ENCODE measurements around the gene ARAF.

The ARAF gene

GRCh38 chrX:47574547-47575301, 13.7 kb downstream of the ARAF start:
- ATAC-seq (peak; percentile 21), DNase-seq (no peak)
- H3K4me3 Mint-ChIP-seq, result peak overlapping the region in 1 of 2 donors; percentile 61
- no peak overlapping the region for H3K27ac Mint-ChIP-seq
- H3K4me1 Mint-ChIP-seq, result peaks cover 46% of the 10 kb centered on the region
- H3K27me3 Mint-ChIP-seq, result no peaks in the 10 kb centered on the region
- no peaks in the 10 kb centered on the region for H3K9me3 Mint-ChIP-seq

DNA sequence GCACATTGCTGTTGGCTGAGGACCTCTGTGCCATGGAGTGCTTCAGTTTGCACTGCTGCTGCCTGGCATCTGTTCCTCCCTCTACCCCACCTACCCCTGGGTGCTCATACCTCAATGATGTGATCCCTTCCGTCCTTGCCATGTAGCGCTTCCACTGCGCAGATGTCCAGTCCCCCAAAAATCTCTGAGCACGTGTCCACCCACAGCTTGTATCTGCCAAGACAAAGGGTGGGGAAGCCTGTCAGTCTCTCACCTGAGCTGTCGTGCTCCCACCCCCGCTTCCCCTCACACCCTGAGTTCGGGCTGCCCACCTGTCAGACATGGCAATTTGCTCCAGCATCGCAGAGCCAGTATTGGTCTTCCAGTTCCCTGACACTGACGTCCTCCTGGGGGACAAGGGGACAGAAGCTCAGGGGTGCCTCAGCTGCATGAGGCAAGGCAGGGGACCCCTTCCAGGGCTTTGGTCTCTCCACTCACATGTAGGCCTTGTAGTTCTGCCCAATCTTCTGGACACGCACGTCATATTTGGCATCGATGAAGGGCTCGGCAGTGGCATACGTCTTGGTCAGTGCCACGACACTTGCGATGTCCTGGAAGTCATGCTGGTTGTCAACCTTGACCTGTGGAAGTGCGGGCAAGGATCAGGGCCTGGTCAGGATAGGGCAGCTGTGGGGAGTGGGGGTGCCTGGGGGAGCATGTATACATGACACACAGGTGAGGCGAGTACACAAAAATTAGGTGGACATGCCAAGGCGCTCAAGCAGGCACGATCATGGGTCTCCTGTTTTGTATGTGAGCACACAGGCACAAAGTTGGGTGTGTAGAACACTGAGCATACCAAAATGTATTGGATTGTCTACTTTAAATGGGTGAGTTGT, 15.3 kb downstream of the ARAF start:
- Mint-ChIP-seq H3K9me3 (no peaks in the 10 kb centered on the region), H3K4me1 (peaks cover 41% of the 10 kb centered on the region), H3K27me3 (no peaks in the 10 kb centered on the region), H3K27ac (no peak overlapping the region), H3K4me3 (no peak overlapping the region)
- DNase-seq, result no peak
- ATAC-seq, result no peak

GRCh38 chrX:47577424-47577823, 16.4 kb downstream of the ARAF start:
- Mint-ChIP-seq H3K4me1 (peaks cover 42% of the 10 kb centered on the region), H3K4me3 (no peak overlapping the region), H3K27ac (no peak overlapping the region), H3K9me3 (no peaks in the 10 kb centered on the region), H3K27me3 (no peaks in the 10 kb centered on the region)
- ATAC-seq, result no peak
- no peak for DNase-seq

- DNase-seq (no peak), ATAC-seq (no peak)
- H3K27ac Mint-ChIP-seq, result no peak overlapping the region
- H3K9me3 Mint-ChIP-seq, result no peaks in the 10 kb centered on the region
- H3K4me1 Mint-ChIP-seq, result peaks cover 42% of the 10 kb centered on the region
- H3K4me3 Mint-ChIP-seq, result no peak overlapping the region
- no peaks in the 10 kb centered on the region for H3K27me3 Mint-ChIP-seq
Measured at GRCh38 chrX:47577901-47578300, 16.9 kb downstream of the ARAF start.

DNA sequence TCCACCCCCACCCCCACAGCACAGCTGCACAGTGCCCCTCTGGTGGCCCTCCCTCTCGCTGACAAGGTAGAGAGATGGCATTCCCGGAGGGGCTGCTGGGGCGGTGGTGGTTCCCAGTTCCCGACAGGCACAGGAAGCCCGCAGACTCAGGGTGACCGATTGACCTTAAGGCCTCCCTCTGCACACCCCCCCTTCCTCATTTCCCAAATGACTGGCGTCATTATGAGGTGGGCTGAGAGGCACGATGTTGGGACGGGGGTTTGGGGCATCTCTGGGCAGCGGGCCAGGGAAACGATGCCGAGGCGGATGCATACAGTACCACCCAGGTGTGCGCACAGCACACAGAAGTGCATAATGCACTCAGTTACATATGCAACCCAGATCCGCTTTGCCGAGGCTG, 17.7 kb downstream of the ARAF start:
- Mint-ChIP-seq H3K9me3 (no peaks in the 10 kb centered on the region), H3K4me1 (peaks cover 42% of the 10 kb centered on the region), H3K27me3 (no peaks in the 10 kb centered on the region), H3K27ac (no peak overlapping the region), H3K4me3 (no peak overlapping the region)
- ATAC-seq (no peak), DNase-seq (no peak)

GRCh38 chrX:47579537-47579936, 18.5 kb downstream of the ARAF start:
- peak; percentile 42 for ATAC-seq
- H3K27ac Mint-ChIP-seq, result no peak overlapping the region

DNA sequence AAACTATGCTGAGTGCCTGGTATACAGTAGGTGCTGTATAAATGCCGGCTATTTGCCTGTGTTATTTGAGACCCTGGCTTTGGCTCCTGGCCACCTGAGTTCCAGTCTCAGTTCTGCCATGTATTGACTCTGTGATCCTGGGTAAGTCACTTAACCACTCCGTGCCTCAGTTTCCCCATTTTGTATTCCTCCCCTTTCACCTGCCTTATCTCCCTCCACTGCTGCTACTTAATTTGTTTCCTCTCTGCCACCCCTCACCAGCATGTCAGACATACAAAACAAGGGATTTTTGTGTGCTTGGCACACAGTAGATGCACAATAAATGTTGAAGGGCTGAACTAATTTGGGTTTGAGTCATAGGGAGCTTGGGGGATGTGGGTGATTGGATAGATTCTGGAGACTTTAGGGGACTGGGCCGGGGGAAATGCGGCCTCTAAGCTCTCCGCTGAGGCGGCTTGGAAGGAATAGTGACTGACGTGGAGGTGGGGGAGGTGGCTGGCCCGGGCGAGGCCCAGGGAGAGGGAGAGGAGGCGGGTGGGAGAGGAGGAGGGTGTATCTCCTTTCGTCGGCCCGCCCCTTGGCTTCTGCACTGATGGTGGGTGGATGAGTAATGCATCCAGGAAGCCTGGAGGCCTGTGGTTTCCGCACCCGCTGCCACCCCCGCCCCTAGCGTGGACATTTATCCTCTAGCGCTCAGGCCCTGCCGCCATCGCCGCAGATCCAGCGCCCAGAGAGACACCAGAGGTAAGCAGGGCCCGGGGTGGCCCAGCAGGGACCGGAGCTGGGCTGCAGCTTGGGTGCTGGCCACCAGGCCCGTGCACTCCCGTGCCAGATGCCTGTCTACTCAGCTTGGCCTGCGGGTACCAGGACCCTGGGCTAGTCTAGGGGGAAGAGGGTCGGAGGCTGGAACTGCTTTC, 21.0 kb downstream of the ARAF start, which contains the start of gene TIMP1:
Gene TIMP1, plus strand, starts transcription at position 706 of the 917 bp plus-strand sequence. CDS start 980 bp downstream, outside the sequence.
- H3K4me1 Mint-ChIP-seq, result peaks cover 50% of the 10 kb centered on the region
- H3K27me3 Mint-ChIP-seq, result no peaks in the 10 kb centered on the region
- peak within 1 kb of the TSS in 1 of 2 donors; percentile 51 for H3K27ac Mint-ChIP-seq
- ATAC-seq, result peak; percentile 93
- no peaks in the 10 kb centered on the region for H3K9me3 Mint-ChIP-seq
- peak; percentile 68 to 86 for DNase-seq
- H3K4me3 Mint-ChIP-seq, result peak within 1 kb of the TSS; percentile 73 to 76

More at GRCh38 chrX:47579537-47579936, 18.5 kb downstream of the ARAF start:
- DNase-seq, result no peak
- no peak overlapping the region for H3K4me3 Mint-ChIP-seq
- no peaks in the 10 kb centered on the region for H3K9me3 Mint-ChIP-seq
- no peaks in the 10 kb centered on the region for H3K27me3 Mint-ChIP-seq
- peaks cover 44% of the 10 kb centered on the region for H3K4me1 Mint-ChIP-seq

- Mint-ChIP-seq H3K4me1 (peaks cover 44% of the 10 kb centered on the region), H3K27me3 (no peaks in the 10 kb centered on the region), H3K4me3 (peak overlapping the region in 1 of 2 donors; percentile 12), H3K27ac (no peak overlapping the region), H3K9me3 (no peaks in the 10 kb centered on the region)
- ATAC-seq (no peak), DNase-seq (no peak)
Measured at GRCh38 chrX:47583240-47583861, 22.3 kb downstream of the ARAF start.

GRCh38 chrX:47584714-47585113, 23.7 kb downstream of the ARAF start:
- DNase-seq, result no peak
- H3K27me3 Mint-ChIP-seq, result no peaks in the 10 kb centered on the region
- H3K27ac Mint-ChIP-seq, result no peak overlapping the region
- no peaks in the 10 kb centered on the region for H3K9me3 Mint-ChIP-seq
- no peak for ATAC-seq
- H3K4me3 Mint-ChIP-seq, result no peak overlapping the region
- H3K4me1 Mint-ChIP-seq, result peaks cover 35% of the 10 kb centered on the region

DNA sequence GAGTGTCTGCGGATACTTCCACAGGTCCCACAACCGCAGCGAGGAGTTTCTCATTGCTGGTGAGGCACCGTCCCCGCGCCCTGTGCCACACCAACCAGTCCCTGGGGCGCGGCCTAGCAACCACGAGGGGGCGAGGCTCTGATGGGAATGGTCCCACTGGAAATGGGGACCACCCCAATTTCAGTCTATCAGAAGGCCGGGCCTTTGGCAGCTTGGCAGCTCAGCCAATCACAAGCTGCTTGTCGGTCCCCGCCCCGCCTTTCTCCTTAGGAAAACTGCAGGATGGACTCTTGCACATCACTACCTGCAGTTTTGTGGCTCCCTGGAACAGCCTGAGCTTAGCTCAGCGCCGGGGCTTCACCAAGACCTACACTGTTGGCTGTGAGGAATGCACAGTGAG, 24.3 kb downstream of the ARAF start:
- Mint-ChIP-seq H3K9me3 (no peaks in the 10 kb centered on the region), H3K27ac (no peak overlapping the region), H3K27me3 (no peaks in the 10 kb centered on the region), H3K4me3 (no peak overlapping the region), H3K4me1 (peaks cover 33% of the 10 kb centered on the region)
- DNase-seq (no peak), ATAC-seq (no peak)

DNA sequence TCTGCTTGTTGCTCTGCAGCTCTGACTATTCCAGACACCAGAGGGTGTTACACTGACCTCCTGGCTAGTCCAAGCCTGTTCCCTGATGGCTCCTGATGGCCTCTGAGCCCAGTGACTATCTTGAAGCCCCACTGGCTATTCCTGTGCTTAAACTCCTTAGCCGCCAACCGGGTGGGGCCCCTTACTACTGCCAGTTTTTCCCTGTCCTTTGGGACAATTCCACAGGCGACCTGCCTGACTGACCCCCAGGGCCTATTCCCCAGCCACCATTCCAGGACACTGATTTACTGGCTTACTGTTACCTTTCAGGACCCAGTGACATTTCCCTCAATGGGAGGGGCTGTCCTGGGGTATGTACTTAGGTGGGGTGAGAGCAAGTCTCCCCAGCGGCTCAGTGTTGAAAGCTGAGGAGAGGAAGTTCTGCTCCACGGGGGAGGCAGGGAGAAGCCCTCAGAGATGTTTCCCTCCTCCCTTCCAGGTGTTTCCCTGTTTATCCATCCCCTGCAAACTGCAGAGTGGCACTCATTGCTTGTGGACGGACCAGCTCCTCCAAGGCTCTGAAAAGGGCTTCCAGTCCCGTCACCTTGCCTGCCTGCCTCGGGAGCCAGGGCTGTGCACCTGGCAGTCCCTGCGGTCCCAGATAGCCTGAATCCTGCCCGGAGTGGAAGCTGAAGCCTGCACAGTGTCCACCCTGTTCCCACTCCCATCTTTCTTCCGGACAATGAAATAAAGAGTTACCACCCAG, 25.2 kb downstream of the ARAF start:
- DNase-seq (no peak), ATAC-seq (no peak)
- Mint-ChIP-seq H3K4me3 (no peak overlapping the region), H3K27me3 (no peaks in the 10 kb centered on the region), H3K9me3 (no peaks in the 10 kb centered on the region), H3K27ac (no peak overlapping the region), H3K4me1 (peaks cover 33% of the 10 kb centered on the region)

GRCh38 chrX:47587091-47587891, 26.3 kb downstream of the ARAF start:
- DNase-seq (no peak), ATAC-seq (no peak)
- no peaks in the 10 kb centered on the region for H3K27me3 Mint-ChIP-seq
- no peak overlapping the region for H3K27ac Mint-ChIP-seq
- peaks cover 23% of the 10 kb centered on the region for H3K4me1 Mint-ChIP-seq
- H3K9me3 Mint-ChIP-seq, result no peaks in the 10 kb centered on the region
- H3K4me3 Mint-ChIP-seq, result no peak overlapping the region

DNA sequence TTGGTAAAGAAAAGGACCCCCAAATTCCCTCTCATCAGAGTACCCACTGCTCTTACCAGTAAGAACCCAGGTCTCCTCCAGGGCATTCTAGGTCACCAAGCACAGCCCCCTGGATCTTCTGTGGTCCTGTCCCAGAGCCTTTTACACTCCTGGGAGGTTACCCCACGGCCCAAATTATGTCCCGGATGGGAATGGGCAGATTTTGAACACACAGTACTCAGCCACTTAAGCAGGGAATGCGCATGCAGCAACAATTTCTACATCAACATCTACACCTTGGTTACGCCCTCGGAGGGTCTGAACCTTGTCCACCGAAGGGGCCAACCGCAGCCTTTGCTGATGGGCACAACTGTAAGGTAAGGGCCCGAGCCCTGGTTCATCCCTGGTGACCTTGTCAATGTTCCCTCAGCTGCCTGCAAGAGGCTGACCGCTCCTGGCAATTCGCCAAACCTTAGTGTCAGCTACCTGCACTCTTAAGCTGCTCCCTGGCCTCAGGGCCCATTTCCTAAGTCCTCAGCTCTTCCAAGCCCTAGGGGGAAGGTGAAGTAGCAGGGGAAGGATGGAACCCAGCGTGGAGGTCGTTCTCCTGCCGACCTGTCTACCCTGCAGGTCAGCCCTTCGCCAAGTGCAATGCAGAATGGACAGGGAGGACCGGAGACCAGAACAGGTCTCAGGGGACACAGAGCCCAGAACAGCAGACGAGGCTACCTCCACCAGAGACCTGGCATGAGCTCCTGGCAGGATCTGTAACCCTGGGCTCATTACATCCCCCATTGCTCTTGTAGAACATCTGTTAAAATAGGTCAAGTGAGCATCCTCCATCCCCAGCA, 27.1 kb downstream of the ARAF start:
- ATAC-seq, result no peak
- peaks cover 15% of the 10 kb centered on the region for H3K4me1 Mint-ChIP-seq
- H3K4me3 Mint-ChIP-seq, result no peak overlapping the region
- DNase-seq, result no peak
- no peak overlapping the region for H3K27ac Mint-ChIP-seq
- H3K27me3 Mint-ChIP-seq, result no peaks in the 10 kb centered on the region
- H3K9me3 Mint-ChIP-seq, result no peaks in the 10 kb centered on the region
